ENCODE measurements around the gene HEXD.
A peak's percentile ranks its signal among the peaks of the same experiment; 100 is the strongest.

The HEXD gene

GRCh38 chr17:82414548-82415281, 3.4 kb upstream of the HEXD start:
- DNase-seq (ENCODE audit: low read depth, low spot score) = peak; percentile 86

- DNase-seq (ENCODE audit: low read depth, low spot score) = no peak
Observed at GRCh38 chr17:82415336-82415735, 2.8 kb upstream of the HEXD start.

- no peak for DNase-seq (ENCODE audit: low read depth, low spot score)
Observed at GRCh38 chr17:82415786-82416185, 2.4 kb upstream of the HEXD start.

- no peak for DNase-seq (ENCODE audit: low read depth, low spot score)
Observed at GRCh38 chr17:82416264-82416663, 1.9 kb upstream of the HEXD start.

- no peak for DNase-seq (ENCODE audit: low read depth, low spot score)
Observed at GRCh38 chr17:82416771-82417170, 1.4 kb upstream of the HEXD start.

- no peak for DNase-seq (ENCODE audit: low read depth, low spot score)
Observed at GRCh38 chr17:82419540-82419939, 1.4 kb downstream of the HEXD start.

GRCh38 chr17:82424001-82424862, 6.1 kb downstream of the HEXD start:
- peak; percentile 36 for DNase-seq (ENCODE audit: low read depth, low spot score)

- DNase-seq (ENCODE audit: low read depth, low spot score) = no peak
Observed at GRCh38 chr17:82424863-82425159, 6.7 kb downstream of the HEXD start.

GRCh38 chr17:82428546-82428945, 10.4 kb downstream of the HEXD start:
- DNase-seq (ENCODE audit: low read depth, low spot score) = no peak

GRCh38 chr17:82429824-82430223, 11.7 kb downstream of the HEXD start:
- no peak for DNase-seq (ENCODE audit: low read depth, low spot score)

- DNase-seq (ENCODE audit: low read depth, low spot score) = no peak
Observed at GRCh38 chr17:82432017-82432416, 13.9 kb downstream of the HEXD start.

- DNase-seq (ENCODE audit: low read depth, low spot score) = no peak
Observed at GRCh38 chr17:82433560-82434215, 15.5 kb downstream of the HEXD start.

GRCh38 chr17:82434216-82434565, 16.0 kb downstream of the HEXD start:
- no peak for DNase-seq (ENCODE audit: low read depth, low spot score)

GRCh38 chr17:82435103-82435502, 17.0 kb downstream of the HEXD start:
- DNase-seq (ENCODE audit: low read depth, low spot score) = peak; percentile 53

- no peak for DNase-seq (ENCODE audit: low read depth, low spot score)
Observed at GRCh38 chr17:82435601-82436583, 17.7 kb downstream of the HEXD start.

- no peak for DNase-seq (ENCODE audit: low read depth, low spot score)
Observed at GRCh38 chr17:82436601-82437324, 18.6 kb downstream of the HEXD start.

- no peak for DNase-seq (ENCODE audit: low read depth, low spot score)
Observed at GRCh38 chr17:82437325-82437668, 19.1 kb downstream of the HEXD start.

- DNase-seq (ENCODE audit: low read depth, low spot score) = no peak
Observed at GRCh38 chr17:82438401-82439193, 20.4 kb downstream of the HEXD start.

- no peak for DNase-seq (ENCODE audit: low read depth, low spot score)
Observed at GRCh38 chr17:82439194-82439828, 21.2 kb downstream of the HEXD start.
